T47D (cell line): ENCODE results near the gene AGMO.

Source experiments
- DNase-seq, 2 experiments: peaks; one replicate each; pipeline versions ENCODE4 v3.0.0 to v3.0.0-alpha.2; 2011 to 2012; ENCODE audit warnings: low read depth in 1 of 2, low spot score in 1 of 2
- JUND ChIP-seq: IDR thresholded peaks from 2 replicates; pipeline ENCODE4 v1.6.1; 2012; ENCODE audit warnings: low read depth
- in situ Hi-C: cut with HindIII; loops from 2 replicates; pipeline ENCODE4 v1.10.0; 2016; ENCODE audit warnings: low sequenced_read_pairs, low pct_unique_long_range_greater_than_20kb

Gene AGMO

DNA sequence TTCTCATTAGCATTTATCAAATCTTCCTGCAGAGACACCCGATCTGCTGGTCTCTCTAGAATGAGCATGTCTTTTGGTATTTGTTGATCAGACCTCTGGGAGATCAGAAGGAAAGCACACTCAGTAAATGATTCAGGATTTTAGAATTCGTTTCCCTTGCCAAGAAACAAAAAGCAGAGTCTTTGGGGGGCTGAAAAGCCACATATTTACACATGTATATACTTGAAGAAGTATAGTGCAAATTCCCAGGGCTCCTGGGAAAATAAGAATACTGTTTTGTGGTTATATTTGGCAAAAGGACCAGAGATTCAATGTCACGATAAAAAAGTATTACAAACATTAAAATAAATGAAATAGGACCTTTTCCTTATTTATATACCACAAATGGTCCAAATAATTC lies 100.2 kb downstream of the AGMO start:
- in situ Hi-C loops: no loop called here
- TF ChIP-seq JUND: no peak
- no peak for DNase-seq

DNA sequence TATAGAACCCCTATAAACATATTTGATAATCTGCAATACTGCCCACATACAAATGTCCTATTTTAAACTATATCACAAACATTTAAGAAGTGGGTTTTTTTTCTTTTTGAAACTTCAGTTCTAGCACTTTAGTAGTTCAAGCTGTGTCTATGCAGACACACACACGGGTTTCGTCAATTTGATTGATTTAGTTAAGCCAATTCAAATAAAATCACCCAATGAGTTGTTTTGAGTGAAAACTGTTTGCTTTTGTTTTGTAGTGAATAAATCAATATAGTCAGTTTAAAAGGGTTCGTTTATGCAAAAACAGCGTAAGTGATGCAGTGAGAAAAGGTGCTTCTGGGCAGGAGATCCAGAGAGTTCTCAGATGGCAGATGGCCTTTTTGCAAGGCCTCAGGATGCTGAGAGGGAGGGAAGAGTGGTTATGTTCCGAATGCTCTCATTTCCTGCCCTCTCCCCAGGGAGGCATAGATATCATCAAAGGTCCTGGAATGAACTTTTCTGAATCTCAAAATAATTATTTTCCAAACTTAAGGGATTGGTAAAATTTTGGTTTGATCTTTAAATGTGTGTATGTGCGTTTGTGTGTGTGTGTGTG lies 102.7 kb downstream of the AGMO start:
- in situ Hi-C loops: no loop called here
- TF ChIP-seq JUND: no peak
- DNase-seq: no peak

DNA sequence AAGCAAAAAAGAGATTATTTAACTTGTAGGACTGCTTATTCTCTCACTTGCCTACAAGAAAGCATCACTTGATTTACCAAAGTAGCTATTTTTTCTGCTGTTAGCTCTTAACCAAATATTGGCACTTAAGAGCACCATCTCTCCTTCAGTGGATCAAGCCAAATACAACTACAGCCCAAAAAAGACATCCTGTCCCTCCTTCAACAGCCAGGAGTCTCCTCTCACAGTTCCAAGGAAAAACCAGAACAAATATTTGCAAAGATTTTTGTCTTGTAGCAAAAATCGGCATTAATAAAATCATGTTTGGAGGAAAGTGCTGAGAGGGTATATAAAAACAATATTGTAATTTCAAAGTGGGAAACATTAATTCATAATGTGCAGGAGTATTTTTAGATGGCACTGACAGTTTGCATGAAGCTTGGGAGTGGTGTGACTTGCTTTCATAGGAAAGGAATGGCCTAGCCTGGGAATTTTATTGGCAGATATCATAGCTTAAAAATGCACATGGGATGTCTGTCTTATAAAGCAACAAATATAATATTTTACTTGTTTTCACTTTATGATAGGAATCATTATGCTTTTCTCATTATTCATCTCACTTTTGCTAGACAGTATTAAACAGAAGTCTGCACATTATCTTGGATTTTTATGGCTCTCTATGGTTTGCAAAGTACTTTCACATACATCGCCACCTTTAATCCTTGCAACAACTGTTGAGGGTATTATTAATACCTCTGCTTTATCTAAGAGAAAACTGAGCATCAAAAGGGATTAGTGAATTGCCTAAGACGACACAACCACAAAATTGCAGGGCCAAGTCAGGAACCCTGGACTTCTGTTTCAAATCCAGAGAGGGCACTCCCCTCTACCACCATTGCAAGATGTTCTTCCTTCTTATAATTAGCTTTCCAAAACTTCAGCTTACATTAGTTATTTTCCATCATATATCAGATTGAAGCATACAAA lies 103.5 kb downstream of the AGMO start:
- DNase-seq: no peak
- in situ Hi-C loops: no loop called here
- no peak for TF ChIP-seq JUND

DNA sequence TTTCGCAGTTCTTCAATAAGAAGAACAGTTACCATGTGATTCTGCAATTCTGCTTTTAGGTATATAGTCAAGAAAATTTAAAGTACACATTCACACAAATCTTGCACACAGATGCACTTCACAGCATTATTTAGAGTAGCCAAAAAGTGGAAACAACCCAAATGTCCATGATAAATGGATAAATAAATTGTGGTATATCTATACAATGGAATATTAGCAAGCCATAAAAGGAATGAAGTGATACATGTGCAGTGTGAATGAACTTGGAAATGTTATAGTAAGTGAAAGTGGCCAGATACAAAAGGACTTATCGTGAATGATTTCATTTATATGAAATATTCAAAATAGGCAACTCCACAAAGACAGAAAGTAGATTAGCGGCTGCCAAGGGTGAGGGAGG lies 109.1 kb downstream of the AGMO start:
- TF ChIP-seq JUND: no peak
- in situ Hi-C loops: no loop called here
- DNase-seq: no peak

DNA sequence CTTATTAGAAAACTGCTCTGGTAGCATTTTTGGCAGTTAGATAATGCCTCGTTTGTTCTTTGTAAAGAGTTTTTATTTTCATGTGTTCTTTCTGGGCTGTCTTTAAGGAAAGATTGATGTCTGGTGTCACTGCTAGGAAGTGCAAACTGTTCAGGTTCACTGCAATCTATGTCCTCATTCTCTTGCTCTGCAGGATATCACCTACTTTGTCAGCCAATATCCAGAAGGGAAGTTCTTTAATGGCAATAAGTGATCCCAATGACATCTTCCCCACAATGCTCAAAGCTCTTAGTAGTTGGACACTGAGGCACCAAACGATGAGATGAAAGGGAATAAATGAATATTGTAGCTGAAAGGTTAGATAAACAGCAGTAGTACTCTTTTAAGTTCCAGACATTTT lies 115.1 kb downstream of the AGMO start:
- no peak for DNase-seq
- in situ Hi-C loops: no loop called here
- no peak for TF ChIP-seq JUND

DNA sequence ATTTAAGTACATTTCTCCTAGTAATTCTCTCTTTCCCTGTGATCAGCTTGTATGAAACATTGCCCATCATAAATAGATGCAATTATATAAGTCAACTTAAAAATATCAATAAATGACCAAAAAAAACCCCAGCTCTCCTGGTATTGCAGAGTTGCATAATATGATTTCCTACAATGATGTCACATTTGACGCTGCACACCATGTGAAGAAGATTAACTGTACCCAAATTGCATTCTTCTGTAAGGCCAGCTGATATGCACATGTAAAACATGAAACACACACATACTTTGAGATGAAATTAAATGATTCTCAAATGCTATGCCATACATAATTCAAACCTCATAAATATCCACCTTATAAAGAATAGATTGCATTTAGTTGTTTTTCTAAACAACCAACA lies 115.5 kb downstream of the AGMO start:
- in situ Hi-C loops: no loop called here
- no peak for TF ChIP-seq JUND
- DNase-seq: no peak

DNA sequence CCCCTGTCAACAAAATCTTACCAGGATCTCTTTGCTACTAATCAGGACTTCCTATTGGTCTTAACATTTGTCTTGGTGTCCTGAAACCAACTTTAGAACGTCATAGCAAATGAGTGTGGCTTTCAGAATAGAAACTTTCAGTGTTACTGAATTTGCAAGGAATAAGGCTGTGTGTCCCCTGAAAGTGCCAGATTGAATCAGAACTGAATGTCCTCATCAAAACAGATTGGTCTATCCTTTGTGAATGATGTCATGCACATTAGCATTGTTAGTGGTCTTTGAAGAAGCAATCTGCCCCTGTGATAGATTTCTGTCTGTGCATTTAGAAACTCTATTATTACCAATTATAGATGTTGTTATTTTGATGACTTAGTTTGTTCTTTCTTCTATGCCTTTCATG lies 119.9 kb downstream of the AGMO start:
- no peak for DNase-seq
- in situ Hi-C loops: no loop called here
- no peak for TF ChIP-seq JUND

DNA sequence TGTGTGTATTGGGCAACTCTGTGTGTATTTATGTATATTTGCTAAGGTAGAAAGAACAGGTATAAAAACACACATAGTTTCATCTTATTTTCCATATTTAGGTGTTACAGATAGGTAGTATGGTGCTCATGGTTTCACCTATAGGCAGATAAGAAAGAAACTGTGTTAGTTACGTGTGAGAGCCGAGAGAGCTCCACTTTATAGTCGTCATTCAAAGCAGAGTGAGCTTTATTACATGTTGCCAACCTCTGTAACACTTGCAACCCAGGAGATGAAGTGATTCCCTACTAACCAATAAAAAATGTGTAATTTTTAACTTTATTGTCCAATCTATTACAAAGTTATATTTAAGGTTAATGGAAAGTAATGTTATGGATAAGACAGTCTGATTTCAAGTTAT lies 121.3 kb downstream of the AGMO start:
- no peak for DNase-seq
- no peak for TF ChIP-seq JUND
- in situ Hi-C loops: no loop called here

DNA sequence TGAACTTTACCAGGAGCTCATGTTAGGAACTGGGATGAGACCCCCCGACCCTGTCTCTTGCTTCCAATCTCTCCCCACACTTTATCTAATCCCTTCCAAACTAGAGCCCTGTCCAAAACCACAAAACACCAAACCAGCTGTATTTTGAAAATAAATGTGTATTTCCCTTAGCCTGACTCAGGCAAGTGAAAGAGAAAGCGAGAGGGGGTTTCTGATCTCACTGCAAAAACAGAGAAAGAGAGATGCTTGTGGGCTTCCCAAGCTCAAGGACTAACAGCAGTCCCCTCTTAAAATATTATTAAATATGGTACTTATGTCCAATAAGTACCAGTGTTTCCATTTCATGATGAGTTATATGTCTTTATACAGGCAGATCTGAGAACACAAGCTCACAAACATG lies 122.0 kb downstream of the AGMO start:
- no peak for TF ChIP-seq JUND
- DNase-seq: no peak
- in situ Hi-C loops: no loop called here

DNA sequence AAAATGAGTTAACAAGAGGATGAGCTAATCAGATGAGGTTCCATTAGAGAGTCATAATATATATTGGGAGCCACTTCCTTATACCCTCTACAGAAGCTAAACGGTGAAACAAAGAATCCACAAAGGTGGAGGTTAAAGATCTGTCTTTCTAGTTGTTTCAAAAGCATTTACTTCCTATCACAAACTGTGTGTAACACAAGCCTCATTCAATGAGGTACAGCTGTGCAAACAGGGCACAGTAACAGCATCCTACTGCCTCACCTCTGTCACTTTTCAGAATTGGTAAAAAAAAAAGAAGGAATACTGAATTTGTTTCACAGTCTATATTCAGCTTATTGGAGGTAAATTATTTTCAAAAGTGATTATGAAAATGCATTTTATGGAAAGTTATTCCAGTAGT lies 128.7 kb downstream of the AGMO start:
- in situ Hi-C loops: no loop called here
- no peak for DNase-seq
- TF ChIP-seq JUND: no peak

DNA sequence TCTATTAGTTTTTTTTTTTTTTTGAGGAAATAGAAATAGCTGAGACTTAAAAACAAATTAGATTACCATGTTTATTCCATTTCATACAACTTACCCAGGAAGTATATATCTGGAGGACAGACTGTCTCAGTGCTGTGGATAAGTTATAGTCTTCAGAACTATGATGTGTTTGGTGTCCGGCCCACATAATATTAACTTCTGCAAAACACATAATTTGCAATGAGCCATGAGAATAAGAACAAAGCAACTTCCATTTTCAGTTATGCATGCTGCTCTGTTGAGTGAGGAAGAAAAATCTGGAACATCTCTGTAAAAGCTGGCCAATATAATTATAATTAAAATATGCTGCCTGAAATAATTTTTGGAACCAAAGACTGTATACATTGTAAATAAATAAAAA lies 130.9 kb downstream of the AGMO start:
- DNase-seq: no peak
- in situ Hi-C loops: no loop called here
- no peak for TF ChIP-seq JUND

DNA sequence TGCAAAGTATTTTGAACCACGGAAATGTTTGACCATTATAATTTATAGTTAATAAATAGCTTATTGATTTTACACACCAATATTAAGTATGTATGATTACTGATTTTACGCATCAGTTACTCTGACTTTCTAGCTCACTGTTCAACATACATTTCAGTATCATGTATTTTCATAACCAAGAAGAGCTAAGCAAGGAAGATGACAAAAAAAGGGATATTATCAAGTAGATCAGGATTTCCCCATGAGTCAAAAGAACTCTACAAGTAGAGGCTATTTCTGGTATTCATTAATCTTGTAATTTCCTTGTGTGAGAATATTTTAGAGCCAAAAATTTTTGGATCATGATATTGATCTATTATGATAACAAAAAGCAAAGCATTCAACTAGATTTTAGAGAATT lies 131.6 kb downstream of the AGMO start:
- DNase-seq: no peak
- in situ Hi-C loops: no loop called here
- TF ChIP-seq JUND: no peak

DNA sequence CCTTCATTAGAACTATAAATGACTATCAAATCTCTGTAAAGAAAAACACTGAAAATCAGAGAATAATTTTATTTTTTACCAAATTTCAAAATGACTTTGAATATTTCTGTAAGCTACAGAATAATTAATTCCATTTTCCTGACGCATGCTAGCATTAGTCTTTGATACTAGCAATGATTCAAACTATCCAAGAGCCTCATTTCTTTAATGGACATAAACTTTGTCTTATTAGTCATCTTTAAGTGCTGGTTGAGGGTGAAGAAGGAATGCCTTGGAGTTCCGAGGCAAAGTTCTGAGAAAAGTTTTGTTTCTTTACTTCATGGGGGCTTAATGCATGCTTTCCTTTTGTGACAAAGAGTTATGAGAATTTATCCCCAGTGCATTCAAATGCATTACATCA lies 137.3 kb downstream of the AGMO start:
- no peak for DNase-seq
- in situ Hi-C loops: no loop called here
- TF ChIP-seq JUND: no peak
